Measurements from ENCODE around the gene MICA.
"Not testable (repeated sequence)": the region's sequence is repeated elsewhere in the genome, so short reads cannot be mapped to it uniquely, and the experiment has no call there.

The MICA gene

DNA sequence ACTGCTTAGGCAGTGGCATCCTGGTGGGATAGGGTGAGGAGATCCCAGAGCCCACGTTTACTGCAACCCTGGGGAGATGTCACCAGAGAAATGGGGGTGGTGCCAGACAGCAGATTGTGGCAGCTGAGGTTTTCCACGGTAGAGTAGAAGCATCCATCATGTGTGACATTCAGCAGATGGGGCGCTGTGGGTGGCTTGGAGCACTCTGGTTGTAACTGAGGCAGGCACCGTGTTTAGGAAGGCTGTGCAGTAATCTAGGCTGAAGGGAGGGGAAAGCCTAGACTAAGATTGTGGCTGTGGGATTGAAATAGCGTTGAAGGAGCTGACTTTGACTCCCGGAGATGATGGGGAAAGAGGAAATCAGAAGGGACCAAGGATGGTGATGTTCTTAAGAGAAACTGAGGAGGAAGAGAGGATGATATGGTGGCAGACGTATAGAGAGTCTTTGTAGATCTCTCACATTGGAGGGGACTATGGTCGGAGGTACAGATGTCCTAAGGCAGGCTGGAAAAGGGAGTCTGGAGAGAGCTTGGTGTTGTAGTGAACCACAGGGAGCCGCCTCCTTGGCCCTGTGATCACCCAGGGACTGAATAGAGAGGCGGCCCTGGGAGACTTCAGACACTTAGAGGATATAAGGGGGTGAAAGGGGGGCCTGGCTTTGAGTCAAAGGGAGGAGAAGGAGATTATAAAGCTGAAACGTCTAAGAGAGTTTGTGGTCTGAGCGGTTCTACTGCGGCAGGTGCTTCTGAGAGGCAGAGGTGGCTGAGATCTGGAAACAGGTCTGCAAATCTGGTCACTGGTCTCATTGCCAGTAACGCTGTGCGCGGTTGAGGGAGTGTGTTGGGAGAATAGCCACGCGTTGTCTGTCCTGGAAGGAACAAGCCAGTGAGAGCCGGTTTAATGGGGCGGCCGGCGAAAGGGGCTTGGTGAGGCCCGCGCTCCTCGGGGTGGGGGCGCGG, 792 bp upstream of the MICA start:
- DNase-seq (ENCODE audit: low spot score) = peak; percentile 32
- TF ChIP-seq, protein P1, sequence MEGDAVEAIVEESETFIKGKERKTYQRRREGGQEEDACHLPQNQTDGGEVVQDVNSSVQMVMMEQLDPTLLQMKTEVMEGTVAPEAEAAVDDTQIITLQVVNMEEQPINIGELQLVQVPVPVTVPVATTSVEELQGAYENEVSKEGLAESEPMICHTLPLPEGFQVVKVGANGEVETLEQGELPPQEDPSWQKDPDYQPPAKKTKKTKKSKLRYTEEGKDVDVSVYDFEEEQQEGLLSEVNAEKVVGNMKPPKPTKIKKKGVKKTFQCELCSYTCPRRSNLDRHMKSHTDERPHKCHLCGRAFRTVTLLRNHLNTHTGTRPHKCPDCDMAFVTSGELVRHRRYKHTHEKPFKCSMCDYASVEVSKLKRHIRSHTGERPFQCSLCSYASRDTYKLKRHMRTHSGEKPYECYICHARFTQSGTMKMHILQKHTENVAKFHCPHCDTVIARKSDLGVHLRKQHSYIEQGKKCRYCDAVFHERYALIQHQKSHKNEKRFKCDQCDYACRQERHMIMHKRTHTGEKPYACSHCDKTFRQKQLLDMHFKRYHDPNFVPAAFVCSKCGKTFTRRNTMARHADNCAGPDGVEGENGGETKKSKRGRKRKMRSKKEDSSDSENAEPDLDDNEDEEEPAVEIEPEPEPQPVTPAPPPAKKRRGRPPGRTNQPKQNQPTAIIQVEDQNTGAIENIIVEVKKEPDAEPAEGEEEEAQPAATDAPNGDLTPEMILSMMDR (IDR thresholded peaks at IDR 0.05; ENCODE audit: extremely low read depth, missing control alignments) = no peak

DNA sequence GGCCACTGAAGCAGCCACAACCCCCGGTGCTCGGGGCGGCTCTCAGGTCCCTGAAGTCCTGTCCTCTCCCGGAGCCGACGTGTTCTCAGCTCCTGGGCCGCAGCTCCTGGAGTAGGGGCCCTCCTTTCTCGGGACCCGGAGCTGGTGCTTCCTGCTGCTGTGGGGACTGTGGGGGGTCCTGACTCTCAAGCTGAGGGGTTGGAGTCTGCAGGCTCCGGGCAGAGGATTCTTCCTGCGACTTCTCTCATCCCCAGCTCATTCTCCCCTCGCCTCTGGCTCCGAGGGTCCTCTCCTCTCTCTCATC, 618 bp downstream of the MICA start:
- DNase-seq (ENCODE audit: low spot score) = not testable (repeated sequence)

DNA sequence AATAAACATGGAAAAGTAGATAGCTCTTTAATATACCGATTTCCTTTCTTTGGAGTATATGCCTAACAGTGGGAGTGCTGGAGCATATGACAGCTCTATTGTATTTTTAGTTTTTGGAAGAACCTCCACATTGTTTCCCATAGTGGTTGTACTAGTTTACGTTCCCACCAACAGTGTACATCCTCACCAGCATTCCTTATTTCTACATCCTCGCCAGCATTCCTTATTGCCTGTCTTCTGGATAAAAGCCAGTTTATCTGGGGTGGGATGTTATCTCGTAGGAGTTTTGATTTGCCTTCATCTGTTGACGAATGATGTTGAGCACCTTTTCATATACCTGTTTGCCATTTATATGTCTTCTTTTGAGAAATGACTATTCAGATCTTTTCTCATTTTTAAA, 2.6 kb downstream of the MICA start:
- TF ChIP-seq, protein P1 (IDR thresholded peaks at IDR 0.05; ENCODE audit: extremely low read depth, missing control alignments) = no peak
- DNase-seq (ENCODE audit: low spot score) = no peak

- TF ChIP-seq, protein P1 (IDR thresholded peaks at IDR 0.05; ENCODE audit: extremely low read depth, missing control alignments) = no peak
- no peak for DNase-seq (ENCODE audit: low spot score)
Observed at GRCh38 chr6:31407699-31408098, 4.3 kb downstream of the MICA start.

DNA sequence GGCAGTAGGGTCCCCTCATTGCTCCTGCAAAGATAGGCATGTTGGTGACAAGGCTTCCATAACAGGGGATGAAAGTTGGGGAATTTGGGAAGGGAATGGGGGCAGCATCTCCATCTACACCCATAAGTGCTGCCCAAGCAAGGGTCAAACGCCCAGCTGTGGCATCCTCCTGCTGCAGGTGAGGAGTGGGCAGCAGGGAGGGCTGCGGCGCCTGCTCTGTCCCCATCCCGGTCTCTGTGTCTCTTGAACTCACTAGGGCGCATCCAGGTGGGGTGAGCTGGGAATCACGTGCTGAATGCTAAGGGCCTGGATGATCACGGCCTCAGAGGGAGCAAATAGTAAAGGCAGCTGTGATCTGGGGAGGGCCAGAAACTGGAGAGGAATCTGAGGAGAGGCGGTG, 9.1 kb downstream of the MICA start:
- no peak for DNase-seq (ENCODE audit: low spot score)
- TF ChIP-seq, protein P1 (IDR thresholded peaks at IDR 0.05; ENCODE audit: extremely low read depth, missing control alignments) = no peak

DNA sequence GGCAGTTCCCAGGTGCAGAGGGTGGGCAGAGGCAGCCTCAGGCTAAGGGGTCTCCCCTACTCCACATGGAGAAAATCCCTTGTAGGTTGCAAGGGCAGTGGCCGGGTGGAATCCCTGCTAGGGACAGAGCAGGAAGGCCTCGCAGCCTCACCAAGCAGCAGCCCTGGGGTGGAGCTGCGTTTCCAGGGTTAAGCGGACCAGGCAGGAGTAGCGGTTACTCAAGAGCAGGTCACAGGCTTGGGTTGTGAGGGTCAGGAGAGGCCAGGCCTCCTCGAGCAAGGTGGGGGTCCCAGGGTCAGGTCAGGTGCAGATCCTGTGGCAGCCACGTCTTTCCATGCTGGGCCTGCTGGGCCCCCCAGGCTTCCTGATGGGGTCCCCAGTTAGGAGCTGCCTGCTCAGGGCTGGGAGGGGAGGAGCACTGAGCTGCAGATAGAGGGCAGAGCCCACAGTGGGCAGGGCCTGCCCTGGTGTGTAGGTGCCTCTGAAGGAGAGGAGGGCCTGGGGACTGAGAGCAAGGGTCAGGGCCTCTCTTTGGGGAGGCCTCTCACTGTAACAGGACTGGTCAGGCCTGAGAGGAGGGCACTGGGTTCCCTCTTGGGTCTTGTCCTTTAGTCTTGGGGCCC, 10.9 kb downstream of the MICA start:
- DNase-seq (ENCODE audit: low spot score) = not testable (repeated sequence)

DNA sequence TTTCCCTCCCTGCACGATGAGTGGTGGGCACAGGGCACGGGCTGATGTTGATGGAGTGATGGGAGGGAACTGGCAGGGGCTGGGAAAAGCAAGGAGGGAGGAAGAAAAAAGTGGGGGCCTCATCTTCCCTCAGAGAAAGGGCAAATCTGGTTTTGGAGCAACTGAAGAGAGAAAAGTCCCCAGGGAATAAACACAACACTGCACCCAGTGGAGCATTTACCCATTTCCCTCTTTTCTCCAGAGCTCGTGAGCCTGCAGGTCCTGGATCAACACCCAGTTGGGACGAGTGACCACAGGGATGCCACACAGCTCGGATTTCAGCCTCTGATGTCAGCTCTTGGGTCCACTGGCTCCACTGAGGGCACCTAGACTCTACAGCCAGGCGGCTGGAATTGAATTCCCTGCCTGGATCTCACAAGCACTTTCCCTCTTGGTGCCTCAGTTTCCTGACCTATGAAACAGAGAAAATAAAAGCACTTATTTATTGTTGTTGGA, 11.4 kb downstream of the MICA start:
- TF ChIP-seq, protein P1 (IDR thresholded peaks at IDR 0.05; ENCODE audit: extremely low read depth, missing control alignments) = no peak
- no peak for DNase-seq (ENCODE audit: low spot score)

GRCh38 chr6:31416394-31417014, 13.1 kb downstream of the MICA start:
- TF ChIP-seq, protein P1 (IDR thresholded peaks at IDR 0.05; ENCODE audit: extremely low read depth, missing control alignments) = no peak
- no peak for DNase-seq (ENCODE audit: low spot score)
